ENCODE measurements around the gene MYCBP2. TPM values are rescaled to one million over a fixed set of nuclear protein-coding genes. Genes with fewer than 3 reads are reported as not detected.
"Not testable (repeated sequence)": the region's sequence is repeated elsewhere in the genome, so short reads cannot be mapped to it uniquely, and the experiment has no call there.

The MYCBP2 gene
- total RNA-seq, 1 donor from 2014 or later, result 141 TPM

DNA sequence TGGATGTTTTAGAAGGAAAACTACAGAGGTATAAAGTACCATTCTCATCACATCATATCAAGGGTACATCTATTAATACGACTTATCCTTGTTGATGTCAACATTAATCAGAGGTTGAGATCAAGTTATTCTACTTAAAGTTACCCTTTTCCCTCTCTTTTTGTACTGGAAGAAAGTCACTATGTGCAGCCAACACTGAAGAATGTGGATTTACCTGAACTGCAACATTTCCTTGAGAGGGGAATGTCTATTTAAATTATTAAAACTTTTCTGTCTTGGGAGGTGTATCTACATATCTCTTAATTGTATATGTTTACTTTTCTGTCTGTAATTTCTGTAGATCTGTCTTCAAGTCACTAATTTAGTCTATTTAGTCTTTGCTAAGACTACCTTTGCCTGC is 297.5 kb downstream of the MYCBP2 start:
- DNase-seq, result no peak

DNA sequence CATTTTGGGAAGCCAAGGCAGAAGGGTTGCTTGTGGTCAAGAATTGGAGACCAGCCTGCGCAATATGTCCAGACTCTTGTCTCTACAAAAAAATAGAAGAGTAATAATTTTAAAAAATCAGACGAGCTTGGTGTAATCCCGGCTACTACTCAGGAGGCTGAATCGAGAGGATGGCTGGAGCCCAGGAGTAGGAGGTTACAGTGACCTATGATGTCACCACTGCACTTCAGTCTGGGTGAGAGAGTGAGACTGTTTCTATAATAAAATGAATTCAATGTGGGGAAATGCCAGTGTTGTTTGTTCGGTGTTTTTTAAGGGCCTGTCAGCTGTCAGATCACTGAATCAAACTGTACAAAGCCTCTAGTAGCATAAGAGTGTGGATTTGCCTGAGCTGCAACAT is 298.7 kb downstream of the MYCBP2 start:
- no peak for DNase-seq

DNA sequence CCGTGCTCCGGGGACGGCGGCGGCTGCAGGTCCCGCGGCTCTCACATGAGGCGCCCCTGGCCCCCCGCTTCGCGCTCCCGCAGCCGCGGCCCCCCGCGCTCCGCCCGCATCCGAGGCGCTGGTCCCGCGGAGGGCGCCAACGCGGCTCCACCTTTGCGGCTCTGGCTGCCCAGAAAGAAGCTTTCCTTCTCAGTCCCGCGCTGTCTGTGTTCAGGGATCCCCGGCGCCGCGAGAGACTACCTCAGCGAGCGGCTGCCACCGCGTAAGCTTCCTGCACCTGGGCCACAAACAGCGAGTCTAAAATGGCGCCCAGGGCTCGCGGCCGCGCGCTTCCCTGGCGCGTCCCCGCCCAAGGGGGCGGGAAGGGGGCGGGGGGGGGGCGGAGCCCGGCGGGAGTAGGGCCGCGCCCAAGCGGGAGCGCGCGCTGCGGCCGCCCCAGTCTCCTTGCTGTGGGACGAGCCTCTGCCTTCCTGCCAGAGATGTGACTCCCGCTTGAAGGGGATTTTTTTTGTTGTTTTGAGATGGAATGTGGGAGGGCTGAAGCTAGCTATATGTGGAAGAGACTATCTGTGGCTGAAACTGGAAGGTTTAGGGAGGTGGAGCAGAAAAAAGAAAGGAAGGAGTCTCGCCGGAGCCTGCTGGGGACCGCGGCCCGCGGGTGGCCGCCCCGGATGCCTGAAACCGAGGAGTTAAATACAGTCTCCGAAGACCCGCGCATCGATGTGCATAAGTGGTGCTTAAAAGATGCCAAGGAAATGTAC is 299.9 kb downstream of the MYCBP2 start, which contains the start of gene FBXL3:
Gene FBXL3 (minus strand): TSS at position 299 of the 761 bp plus-strand sequence. CDS start 5,299 bp downstream, outside the sequence.
- peak; percentile 86 for DNase-seq

DNA sequence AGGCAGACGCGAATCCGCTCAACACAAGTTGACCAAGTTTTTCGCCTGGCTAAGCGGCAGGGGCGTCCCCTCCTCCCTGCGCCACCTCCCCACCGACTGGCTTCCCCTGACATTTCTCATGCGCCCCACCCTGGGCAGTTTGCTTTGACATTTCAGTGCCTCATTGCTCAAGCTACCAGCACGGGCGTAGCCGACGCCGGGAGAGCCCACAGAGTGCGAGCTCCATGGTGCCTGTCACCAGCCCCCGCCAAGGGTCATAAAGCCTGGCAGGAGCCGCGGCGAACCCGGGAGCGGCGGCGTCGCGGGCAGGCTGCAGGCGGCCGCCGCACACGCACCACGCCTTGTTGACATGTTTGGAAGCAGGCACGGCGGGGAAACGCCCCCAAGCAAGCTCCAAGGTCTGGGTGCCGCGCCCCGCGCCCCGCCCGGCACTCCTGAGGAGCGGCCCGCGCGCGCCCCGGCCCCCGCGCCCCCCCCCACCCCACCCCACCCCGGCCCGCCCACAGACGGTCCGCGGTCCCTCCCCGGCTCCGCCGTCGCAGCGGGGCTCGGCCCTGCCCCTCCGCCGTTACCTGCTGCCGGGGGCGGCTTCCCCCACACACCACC is 300.5 kb downstream of the MYCBP2 start:
- peak; percentile 45 for DNase-seq

DNA sequence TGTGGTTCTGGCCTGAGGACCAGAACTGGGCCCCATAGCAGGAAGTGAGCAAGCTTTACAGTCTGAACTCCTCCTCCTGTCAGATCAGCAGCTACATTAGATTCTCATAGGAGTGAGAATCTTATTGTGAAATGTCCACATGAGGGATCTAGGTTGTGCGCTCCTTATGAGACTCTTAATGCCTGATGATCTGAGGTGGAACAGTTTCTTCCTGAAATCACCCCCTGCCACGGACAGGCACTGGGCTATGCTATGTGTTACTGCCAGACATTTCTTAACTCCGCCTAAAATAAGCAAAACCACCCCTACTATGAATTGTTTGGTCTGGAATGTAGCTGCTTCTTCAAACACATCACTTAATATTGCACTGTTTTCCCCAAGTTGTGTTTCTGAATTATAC is 304.6 kb downstream of the MYCBP2 start:
- no peak for DNase-seq

DNA sequence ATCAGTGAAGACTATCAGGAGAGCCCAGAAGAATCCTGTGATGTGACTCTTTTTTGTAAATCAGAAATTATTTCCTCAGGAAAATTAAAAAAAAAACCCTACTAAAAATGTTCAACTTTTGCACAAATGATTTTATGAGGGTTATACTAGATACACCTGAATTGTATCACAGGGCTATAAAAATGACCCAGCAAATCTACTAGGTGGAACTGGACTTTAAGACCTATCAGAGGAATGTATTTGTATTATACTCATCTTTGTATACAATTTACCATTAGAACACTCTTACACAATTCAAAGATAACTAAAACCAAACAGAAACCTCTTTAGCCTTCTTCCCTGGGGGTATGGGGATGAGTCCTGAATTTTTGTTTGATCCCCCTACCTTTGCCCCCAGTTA is 307.1 kb downstream of the MYCBP2 start:
- no peak for DNase-seq

DNA sequence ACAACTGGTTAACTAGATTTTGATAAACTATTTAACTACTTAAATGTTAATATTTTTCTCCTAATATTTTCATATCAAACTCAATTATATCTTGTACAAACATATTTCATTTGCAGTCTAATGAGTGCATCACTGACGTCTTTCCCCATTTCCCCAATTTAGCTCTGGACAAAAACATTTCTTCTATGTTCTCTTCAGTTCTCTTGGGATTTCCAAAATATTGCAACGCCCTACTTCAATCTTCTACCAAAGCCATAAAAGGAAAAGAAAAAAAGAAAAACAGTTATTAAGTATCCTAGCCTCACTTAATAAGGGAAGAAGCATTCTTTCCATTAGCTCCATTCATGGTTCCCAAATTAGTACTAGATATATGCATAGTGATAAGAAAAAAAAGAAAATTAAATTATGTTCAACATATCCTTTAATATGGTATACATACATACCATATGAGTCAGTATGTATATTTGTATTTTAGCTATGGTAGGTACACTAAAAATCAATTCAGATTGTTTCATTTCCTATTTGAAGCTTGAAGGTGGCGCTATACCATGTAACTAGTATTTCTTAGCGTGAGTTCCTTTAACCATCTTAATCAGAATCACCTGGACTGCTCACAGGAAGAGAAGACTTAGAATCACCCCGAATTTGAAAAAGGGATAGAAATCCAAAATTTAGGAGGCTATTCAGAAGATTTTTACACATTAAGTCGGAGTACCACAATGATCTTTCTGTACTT is 309.8 kb downstream of the MYCBP2 start:
- DNase-seq, result no peak

DNA sequence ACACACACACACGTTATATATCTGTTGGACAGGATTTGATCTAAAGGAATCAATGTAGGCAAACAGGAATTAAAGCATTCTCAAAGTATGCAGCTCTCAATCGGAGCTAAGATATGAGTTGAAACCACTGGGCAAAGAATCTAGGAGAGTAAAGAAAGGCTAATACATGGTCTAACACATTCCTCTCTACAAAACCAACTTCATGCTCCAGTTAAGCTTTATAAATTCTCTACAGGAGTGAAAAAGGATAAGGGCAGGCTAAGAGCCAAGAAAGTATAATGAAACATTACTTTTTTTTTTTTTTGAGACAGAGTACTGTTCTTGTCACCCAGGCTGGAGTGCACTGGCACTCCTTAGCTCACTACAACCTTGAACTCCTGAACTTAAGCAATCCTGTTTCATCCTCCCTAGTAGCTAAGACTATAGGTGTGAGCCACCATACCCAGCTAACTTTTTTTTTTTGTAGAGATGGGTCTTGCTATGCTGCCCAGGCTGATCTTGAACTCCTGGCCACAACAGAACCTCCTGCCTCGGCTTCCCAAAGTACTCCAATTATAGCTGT is 310.6 kb downstream of the MYCBP2 start:
- DNase-seq, result no peak

DNA sequence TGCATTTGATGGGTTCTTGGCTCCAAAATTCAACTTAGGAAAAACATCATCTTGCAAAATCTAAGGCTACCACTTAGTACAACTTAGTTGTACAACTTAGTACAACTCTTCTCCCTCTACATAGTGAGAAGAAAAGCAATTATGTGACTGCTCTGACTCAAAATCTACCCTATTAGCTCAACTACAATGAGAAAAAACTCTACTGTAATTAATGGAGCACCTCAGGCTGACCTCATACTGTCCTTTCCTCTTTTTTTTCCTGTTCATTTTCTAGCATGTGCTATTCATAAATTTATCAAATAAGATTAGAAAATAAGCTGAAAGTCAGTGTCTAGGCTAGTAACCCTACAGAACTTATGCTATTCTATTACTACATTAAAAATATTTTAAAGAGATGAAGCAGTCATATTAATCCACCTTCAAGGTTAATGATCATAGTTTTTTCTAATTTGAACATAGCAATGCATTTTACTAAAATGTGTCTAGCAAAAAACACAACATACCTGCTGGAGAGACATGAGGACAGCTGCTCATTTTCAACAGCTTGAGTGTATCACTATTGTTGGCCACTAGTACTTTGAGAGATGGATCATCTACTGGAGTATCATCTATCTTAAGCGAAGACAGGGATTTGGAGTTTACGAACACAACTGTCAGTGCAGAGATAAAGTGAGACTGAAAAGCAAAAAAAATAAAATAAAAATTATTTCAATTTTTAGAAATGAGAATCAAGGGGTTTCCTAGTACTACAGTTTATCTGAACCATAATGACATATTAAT is 311.8 kb downstream of the MYCBP2 start:
- no peak for DNase-seq

DNA sequence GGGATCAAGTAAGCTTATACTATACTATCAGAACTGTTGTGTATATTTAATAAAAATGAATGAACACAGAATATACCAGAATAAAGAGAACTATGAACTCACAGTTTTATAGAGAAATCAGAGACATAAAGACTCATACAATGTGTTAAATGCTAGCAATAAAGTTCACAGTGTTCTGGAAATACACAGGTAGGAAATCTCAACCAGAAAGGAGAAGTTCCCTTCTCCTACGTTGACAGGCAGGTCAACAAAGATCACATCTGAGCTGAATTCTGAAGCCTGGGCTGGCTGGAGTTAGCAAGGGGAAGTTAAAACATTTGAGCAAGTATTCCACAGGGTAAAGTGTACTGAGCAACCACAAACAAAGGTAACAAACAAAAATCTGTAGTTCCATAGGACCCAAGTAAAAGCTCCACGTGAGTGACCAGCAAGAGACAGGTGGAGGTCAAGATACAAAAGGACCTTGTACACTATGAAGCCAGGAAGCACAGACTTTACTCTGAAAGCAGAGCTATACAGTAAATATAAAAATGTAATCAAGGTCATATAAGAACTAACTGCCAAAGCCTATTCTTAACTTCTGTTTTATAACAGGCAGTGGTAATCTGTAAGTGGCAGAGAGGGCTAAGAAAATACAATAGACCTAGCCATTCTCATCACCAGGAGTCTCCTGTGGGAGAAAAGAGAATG is 312.9 kb downstream of the MYCBP2 start:
- DNase-seq, result no peak

DNA sequence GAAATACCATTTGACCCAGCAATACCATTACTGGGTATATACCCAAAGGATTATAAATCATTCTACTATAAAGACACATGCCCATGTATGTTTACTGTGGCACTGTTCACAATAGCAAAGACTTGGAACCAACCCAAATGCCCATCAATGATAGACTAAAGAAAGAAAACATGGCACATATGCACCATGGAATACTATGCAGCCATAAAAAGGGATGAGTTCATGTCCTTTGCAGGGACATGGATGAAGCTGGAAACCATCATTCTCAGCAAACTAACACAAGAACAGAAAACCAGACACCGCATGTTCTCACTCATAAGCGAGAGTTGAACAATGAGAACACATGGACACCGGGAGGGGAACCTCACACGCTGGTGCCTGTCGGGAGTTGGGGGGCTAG is 317.2 kb downstream of the MYCBP2 start:
- DNase-seq, result not testable (repeated sequence)

DNA sequence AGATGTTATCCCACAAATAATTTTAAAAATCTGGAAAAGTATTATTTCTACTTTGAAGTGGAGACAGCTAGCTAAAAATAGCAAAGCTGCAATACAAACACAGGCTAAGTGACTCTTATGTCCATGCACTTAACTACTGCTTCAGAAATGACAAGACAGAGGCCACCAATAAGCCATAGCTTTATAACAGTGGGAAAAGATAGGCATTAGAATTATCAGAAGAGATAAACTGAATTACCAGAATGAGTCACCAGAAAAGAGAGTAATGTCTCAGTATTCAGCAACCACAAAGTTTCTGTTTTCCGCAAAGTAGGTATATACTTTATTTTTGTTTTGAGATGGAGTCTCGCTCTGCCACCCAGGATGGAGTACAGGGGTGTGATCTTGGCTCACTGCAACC is 317.9 kb downstream of the MYCBP2 start:
- no peak for DNase-seq

DNA sequence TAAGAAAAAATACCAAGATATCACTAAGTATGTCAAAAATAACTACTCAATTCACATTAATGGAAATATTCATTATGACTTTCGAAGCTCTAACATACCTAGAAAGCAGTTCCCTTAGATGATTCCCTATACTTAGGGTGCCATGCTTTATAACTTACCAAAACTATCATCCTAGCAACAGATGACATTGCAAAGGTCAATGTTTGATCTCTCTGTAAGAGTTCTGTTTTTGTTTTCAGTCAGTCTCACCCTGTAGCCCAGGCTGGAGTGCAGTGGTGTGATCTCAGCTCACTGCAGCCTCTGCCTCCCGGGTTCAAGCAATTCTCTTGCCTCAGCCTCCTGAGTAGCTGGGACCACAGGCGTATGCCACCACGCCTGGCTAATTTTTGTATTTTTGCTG is 318.6 kb downstream of the MYCBP2 start:
- DNase-seq, result not testable (repeated sequence)

DNA sequence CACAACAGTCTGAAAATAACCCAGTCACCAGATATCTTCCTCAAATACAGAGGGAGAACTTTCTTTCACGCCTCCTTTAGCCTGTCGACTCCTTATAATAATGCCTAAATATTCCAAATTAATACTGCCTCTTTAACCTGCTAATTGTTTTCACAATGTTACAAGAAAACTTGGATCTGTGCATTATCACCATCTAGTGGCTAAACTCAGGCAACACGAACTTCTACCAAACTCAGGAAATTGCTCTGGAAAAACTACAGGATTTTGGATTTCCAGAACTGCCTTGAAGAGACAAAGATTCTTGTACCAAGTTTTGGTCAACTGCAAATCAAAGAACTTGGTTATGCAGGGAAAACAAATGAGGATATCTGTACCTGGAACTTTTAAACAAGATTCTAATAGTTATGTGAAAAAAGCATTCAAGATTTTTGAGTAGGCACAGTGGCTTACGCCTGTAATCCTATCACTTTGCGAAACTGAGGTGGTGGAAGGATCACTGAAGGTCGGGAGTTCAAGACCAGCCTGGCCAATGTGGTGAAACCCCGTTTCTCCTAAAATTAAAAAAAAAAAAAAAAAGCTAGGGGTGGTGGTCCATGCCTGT is 324.2 kb downstream of the MYCBP2 start:
- DNase-seq, result peak; percentile 38

DNA sequence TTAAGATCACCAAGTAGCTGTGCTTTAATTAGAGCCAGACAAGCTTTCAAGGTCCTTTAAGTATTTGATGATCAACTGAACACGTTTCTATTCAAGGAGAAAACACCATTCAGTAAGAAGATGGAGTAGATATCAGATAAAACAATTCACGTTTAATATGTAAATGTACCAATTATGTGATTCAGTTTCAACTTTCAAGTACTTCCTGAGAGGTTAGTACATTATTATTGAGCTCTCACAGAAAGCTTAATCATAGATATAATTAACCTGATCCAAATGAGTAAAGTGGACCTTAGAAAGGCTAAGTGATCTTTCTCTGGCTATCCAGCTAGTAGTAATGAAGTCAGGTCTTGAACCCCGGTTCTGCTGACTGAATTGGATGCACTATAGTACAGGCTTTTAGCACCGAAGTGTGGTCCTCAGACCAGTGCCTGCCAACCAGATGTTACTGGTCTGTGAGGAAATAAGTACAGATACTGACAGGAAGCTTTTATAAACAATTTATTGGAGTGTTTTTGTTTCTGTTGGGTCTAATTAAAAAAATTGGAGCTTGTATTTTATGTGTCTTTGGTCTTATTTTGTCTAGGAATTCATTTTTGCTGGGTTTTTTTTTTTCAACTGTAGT is 324.8 kb downstream of the MYCBP2 start:
- DNase-seq, result no peak

DNA sequence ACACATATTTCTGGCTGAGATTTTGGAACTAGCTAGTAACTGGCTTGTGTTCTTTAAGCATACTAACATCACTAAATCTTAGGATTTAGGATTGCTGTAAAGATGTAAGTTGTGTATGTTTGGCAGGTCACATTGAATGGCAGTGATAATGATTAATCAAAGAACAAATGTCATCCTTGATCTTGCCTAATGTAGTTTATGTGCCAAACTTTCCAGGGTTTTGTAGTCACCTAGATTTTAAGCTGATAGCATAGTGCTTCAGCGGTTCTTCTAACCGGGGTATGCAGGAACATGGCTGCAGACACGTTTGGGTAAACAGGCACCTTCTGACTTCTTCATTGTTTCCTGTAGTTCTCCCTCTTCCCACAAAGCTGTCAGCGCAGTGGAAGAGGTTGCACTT is 325.4 kb downstream of the MYCBP2 start:
- no peak for DNase-seq

DNA sequence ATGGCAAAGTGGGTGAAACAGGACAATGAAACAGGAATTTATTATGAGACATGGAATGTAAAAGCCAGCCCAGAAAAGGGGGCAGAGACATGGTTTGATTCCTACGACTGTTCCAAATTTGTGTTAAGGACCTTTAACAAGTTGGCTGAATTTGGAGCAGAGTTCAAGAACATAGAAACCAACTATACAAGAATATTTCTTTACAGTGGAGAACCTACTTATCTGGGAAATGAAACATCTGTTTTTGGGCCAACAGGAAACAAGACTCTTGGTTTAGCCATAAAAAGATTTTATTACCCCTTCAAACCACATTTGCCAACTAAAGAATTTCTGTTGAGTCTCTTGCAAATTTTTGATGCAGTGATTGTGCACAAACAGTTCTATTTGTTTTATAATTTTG is 326.4 kb downstream of the MYCBP2 start:
- no peak for DNase-seq
